SKM-1 (cell line): ENCODE results near the gene KCNN3.

Experiments used
- DNase-seq: peaks from one replicate; lab custom pipeline; 2025; ENCODE audit not compliant: unreplicated experiment; lab: John Stamatoyannopoulos, UW

The KCNN3 gene

GRCh38 chr1:154861607-154862094, 8.4 kb downstream of the KCNN3 start:
- DNase-seq = no peak

- peak; percentile 97 for DNase-seq
Measured at GRCh38 chr1:154860156-154860870, 9.8 kb downstream of the KCNN3 start.

- DNase-seq = no peak
Measured at GRCh38 chr1:154859786-154860155, 10.3 kb downstream of the KCNN3 start.

- DNase-seq = no peak
Measured at GRCh38 chr1:154859151-154859785, 10.8 kb downstream of the KCNN3 start.

GRCh38 chr1:154857441-154858215, 12.5 kb downstream of the KCNN3 start:
- no peak for DNase-seq

GRCh38 chr1:154857022-154857421, 13.1 kb downstream of the KCNN3 start:
- no peak for DNase-seq

GRCh38 chr1:154856544-154856943, 13.5 kb downstream of the KCNN3 start:
- no peak for DNase-seq

GRCh38 chr1:154856049-154856448, 14.0 kb downstream of the KCNN3 start:
- no peak for DNase-seq

- no peak for DNase-seq
Measured at GRCh38 chr1:154855186-154855851, 14.8 kb downstream of the KCNN3 start.

GRCh38 chr1:154852845-154853244, 17.2 kb downstream of the KCNN3 start:
- no peak for DNase-seq

GRCh38 chr1:154851392-154852177, 18.5 kb downstream of the KCNN3 start:
- DNase-seq = no peak

- DNase-seq = no peak
Measured at GRCh38 chr1:154849645-154850131, 20.4 kb downstream of the KCNN3 start.

- DNase-seq = no peak
Measured at GRCh38 chr1:154848983-154849382, 21.1 kb downstream of the KCNN3 start.

GRCh38 chr1:154847891-154848290, 22.2 kb downstream of the KCNN3 start:
- DNase-seq = no peak

GRCh38 chr1:154846565-154847442, 23.3 kb downstream of the KCNN3 start:
- no peak for DNase-seq

GRCh38 chr1:154845879-154846278, 24.2 kb downstream of the KCNN3 start:
- no peak for DNase-seq

- no peak for DNase-seq
Measured at GRCh38 chr1:154845174-154845573, 24.9 kb downstream of the KCNN3 start.

GRCh38 chr1:154844297-154844681, 25.8 kb downstream of the KCNN3 start:
- no peak for DNase-seq

GRCh38 chr1:154843636-154844296, 26.3 kb downstream of the KCNN3 start:
- DNase-seq = no peak
